ENCODE measurements around the gene ZNF326.
"Not testable (repeated sequence)": the region's sequence is repeated elsewhere in the genome, so short reads cannot be mapped to it uniquely, and the experiment has no call there.

Gene ZNF326

DNA sequence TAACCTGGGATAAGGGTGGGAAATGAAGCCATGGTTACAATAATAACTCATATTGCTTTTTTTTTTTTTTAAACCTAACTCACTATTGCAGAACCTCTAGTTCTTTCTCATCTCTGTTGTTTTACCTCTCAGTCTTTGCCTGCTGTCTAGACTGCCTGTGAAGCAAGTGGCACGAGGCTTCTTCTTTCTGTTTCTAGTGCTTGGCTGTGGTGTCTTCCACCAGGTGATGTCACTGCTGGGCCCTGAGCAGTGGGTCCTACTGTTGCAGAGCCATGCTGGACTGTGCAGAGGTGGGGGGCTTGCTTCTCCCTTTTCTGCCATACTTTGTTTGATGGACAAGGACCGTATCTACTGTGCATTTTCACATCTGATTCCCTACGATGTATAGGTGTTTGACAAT is 51.7 kb downstream of the ZNF326 start:
- peaks cover 8% of the 10 kb centered on the region in 2 experiments for H3K27me3 ChIP-seq (ENCODE audit: control insufficient read depth in 1 of 2, insufficient read depth in 1 of 2, low read length in 2 of 2)
- H3K79me1 ChIP-seq (replicated peaks; ENCODE audit: low read length, poor library complexity, severe bottlenecking) = no peaks in the 10 kb centered on the region
- no peak overlapping the region for H3K4me3 ChIP-seq (ENCODE audit: insufficient read depth in 1 of 2, low read depth in 1 of 2, low read length in 2 of 2)
- no peak overlapping the region for H3K18ac ChIP-seq (ENCODE audit: low read depth in 1 of 2, low read length in 2 of 2)
- H3K36me3 ChIP-seq (ENCODE audit: control insufficient read depth in 1 of 2, insufficient read depth in 2 of 2, low read depth in 1 of 2, low read length in 2 of 2) = no peaks in the 10 kb centered on the region
- H2AK5ac ChIP-seq (ENCODE audit: low read length, severe bottlenecking) = no peak overlapping the region
- no peak for DNase-seq
- H2BK120ac ChIP-seq (ENCODE audit: low read depth, low read length) = no peak overlapping the region
- H4K91ac ChIP-seq (ENCODE audit: low read length) = no peak overlapping the region
- H4K8ac ChIP-seq (ENCODE audit: low read length) = no peak overlapping the region
- H3K4me2 ChIP-seq (ENCODE audit: low read length, poor library complexity, severe bottlenecking) = no peak overlapping the region
- H2BK15ac ChIP-seq (ENCODE audit: low read depth, poor library complexity, severe bottlenecking) = no peak overlapping the region
- no peak overlapping the region for H3K14ac ChIP-seq (ENCODE audit: low read length in 2 of 2)
- no peaks in the 10 kb centered on the region for H3K9me3 ChIP-seq (ENCODE audit: control insufficient read depth, low read length)
- no peak overlapping the region for H3K23ac ChIP-seq (ENCODE audit: low read length in 2 of 2)
- H2BK5ac ChIP-seq (ENCODE audit: low read depth, low read length, poor library complexity, severe bottlenecking) = no peak overlapping the region
- H3K4ac ChIP-seq (ENCODE audit: low read depth in 1 of 2, low read length in 2 of 2) = no peak overlapping the region
- no peak overlapping the region for H2AFZ ChIP-seq (ENCODE audit: low read depth, low read length)
- no peak overlapping the region for H3K9ac ChIP-seq (ENCODE audit: low read length)
- whole genome bisulfite sequencing = 86% methylated on average over 1 of the region's 3 CpGs
- no peak overlapping the region for H2BK12ac ChIP-seq (ENCODE audit: low read length in 2 of 2)
- H3K4me1 ChIP-seq (ENCODE audit: control insufficient read depth, insufficient read depth, low read depth, low read length) = no peaks in the 10 kb centered on the region
- no peak overlapping the region for H3K27ac ChIP-seq (ENCODE audit: low read length, poor library complexity, severe bottlenecking)

DNA sequence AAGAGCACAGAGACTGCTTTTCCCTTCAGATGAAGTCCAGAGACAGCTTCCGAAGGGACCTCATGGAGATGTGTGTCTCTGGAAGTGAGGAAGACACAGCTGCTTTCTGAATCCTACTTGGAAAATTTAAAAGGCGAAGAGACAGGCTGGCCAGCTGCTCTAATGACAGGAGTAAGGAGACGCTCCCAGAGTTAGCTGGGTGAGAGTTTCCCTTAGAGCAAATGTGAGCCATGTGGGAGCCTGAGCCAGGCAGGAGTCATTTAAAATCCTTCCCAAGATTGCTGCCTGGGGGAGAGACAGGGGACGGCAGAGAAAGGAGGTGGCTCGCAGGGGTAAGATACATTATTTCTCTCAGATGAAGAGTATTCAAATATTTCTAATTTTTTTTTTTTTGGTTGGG is 53.1 kb downstream of the ZNF326 start:
- H3K14ac ChIP-seq (ENCODE audit: low read length in 2 of 2) = no peak overlapping the region
- no peak overlapping the region for H3K27ac ChIP-seq (ENCODE audit: low read length, poor library complexity, severe bottlenecking)
- WGBS = 57% methylated on average over 3 of the region's 5 CpGs
- no peak overlapping the region for H2BK120ac ChIP-seq (ENCODE audit: low read depth, low read length)
- no peak overlapping the region for H2AK5ac ChIP-seq (ENCODE audit: low read length, severe bottlenecking)
- H3K27me3 ChIP-seq (ENCODE audit: control insufficient read depth in 1 of 2, insufficient read depth in 1 of 2, low read length in 2 of 2) = peaks cover 8% of the 10 kb centered on the region in 2 experiments
- H3K4me1 ChIP-seq (ENCODE audit: control insufficient read depth, insufficient read depth, low read depth, low read length) = no peaks in the 10 kb centered on the region
- H3K18ac ChIP-seq (ENCODE audit: low read depth in 1 of 2, low read length in 2 of 2) = no peak overlapping the region
- DNase-seq = no peak
- no peak overlapping the region for H3K4me3 ChIP-seq (ENCODE audit: insufficient read depth in 1 of 2, low read depth in 1 of 2, low read length in 2 of 2)
- no peaks in the 10 kb centered on the region for H3K36me3 ChIP-seq (ENCODE audit: control insufficient read depth in 1 of 2, insufficient read depth in 2 of 2, low read depth in 1 of 2, low read length in 2 of 2)
- no peaks in the 10 kb centered on the region for H3K9me3 ChIP-seq (ENCODE audit: control insufficient read depth, low read length)
- H2AFZ ChIP-seq (ENCODE audit: low read depth, low read length) = no peak overlapping the region
- no peak overlapping the region for H3K4ac ChIP-seq (ENCODE audit: low read depth in 1 of 2, low read length in 2 of 2)
- H2BK5ac ChIP-seq (ENCODE audit: low read depth, low read length, poor library complexity, severe bottlenecking) = no peak overlapping the region
- H2BK12ac ChIP-seq (ENCODE audit: low read length in 2 of 2) = no peak overlapping the region
- no peak overlapping the region for H4K8ac ChIP-seq (ENCODE audit: low read length)
- H4K91ac ChIP-seq (ENCODE audit: low read length) = no peak overlapping the region
- H3K79me1 ChIP-seq (replicated peaks; ENCODE audit: low read length, poor library complexity, severe bottlenecking) = no peaks in the 10 kb centered on the region
- no peak overlapping the region for H3K23ac ChIP-seq (ENCODE audit: low read length in 2 of 2)
- no peak overlapping the region for H2BK15ac ChIP-seq (ENCODE audit: low read depth, poor library complexity, severe bottlenecking)
- no peak overlapping the region for H3K9ac ChIP-seq (ENCODE audit: low read length)
- no peak overlapping the region for H3K4me2 ChIP-seq (ENCODE audit: low read length, poor library complexity, severe bottlenecking)

- not testable (repeated sequence) for H2BK15ac ChIP-seq (ENCODE audit: low read depth, poor library complexity, severe bottlenecking); H3K4ac ChIP-seq (ENCODE audit: low read depth in 1 of 2, low read length in 2 of 2); H3K14ac ChIP-seq (ENCODE audit: low read length in 2 of 2); H3K18ac ChIP-seq (ENCODE audit: low read depth in 1 of 2, low read length in 2 of 2); H3K27me3 ChIP-seq (ENCODE audit: control insufficient read depth in 1 of 2, insufficient read depth in 1 of 2, low read length in 2 of 2); H2AK5ac ChIP-seq (ENCODE audit: low read length, severe bottlenecking); H3K4me3 ChIP-seq (ENCODE audit: insufficient read depth in 1 of 2, low read depth in 1 of 2, low read length in 2 of 2); H3K4me1 ChIP-seq (ENCODE audit: control insufficient read depth, insufficient read depth, low read depth, low read length); H2BK120ac ChIP-seq (ENCODE audit: low read depth, low read length); H3K9ac ChIP-seq (ENCODE audit: low read length); H4K91ac ChIP-seq (ENCODE audit: low read length); H3K9me3 ChIP-seq (ENCODE audit: control insufficient read depth, low read length); H4K8ac ChIP-seq (ENCODE audit: low read length); H3K36me3 ChIP-seq (ENCODE audit: control insufficient read depth in 1 of 2, insufficient read depth in 2 of 2, low read depth in 1 of 2, low read length in 2 of 2); H3K23ac ChIP-seq (ENCODE audit: low read length in 2 of 2); DNase-seq; H3K79me1 ChIP-seq (replicated peaks; ENCODE audit: low read length, poor library complexity, severe bottlenecking); H2BK5ac ChIP-seq (ENCODE audit: low read depth, low read length, poor library complexity, severe bottlenecking); H2BK12ac ChIP-seq (ENCODE audit: low read length in 2 of 2); H2AFZ ChIP-seq (ENCODE audit: low read depth, low read length); H3K4me2 ChIP-seq (ENCODE audit: low read length, poor library complexity, severe bottlenecking); H3K27ac ChIP-seq (ENCODE audit: low read length, poor library complexity, severe bottlenecking)
- WGBS = 83% methylated on average over 24 of the region's 31 CpGs
Measured at GRCh38 chr1:90062700-90063643, 68.1 kb downstream of the ZNF326 start.

DNA sequence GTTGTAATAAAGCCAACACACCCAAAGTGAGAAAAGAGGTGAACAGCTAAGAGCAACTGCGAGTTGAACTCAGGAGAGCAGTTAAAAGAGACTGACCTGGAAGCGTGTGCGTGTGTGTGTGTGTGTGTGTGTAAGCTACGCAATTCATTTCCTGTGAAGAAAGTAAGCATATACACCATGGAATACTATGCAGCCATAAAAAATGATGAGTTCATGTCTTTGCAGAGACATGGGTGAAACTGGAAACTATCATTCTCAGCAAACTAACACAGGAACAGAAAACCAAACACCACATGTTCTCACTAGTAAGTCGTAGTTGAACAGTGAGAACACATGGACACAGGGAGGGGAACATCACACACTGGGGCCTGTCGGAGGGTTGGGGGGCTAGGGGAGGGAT is 69.2 kb downstream of the ZNF326 start:
- not testable (repeated sequence) for H3K9me3 ChIP-seq (ENCODE audit: control insufficient read depth, low read length); H3K27ac ChIP-seq (ENCODE audit: low read length, poor library complexity, severe bottlenecking); H3K4me2 ChIP-seq (ENCODE audit: low read length, poor library complexity, severe bottlenecking); H3K27me3 ChIP-seq (ENCODE audit: control insufficient read depth in 1 of 2, insufficient read depth in 1 of 2, low read length in 2 of 2); H3K79me1 ChIP-seq (replicated peaks; ENCODE audit: low read length, poor library complexity, severe bottlenecking); H4K91ac ChIP-seq (ENCODE audit: low read length); H3K9ac ChIP-seq (ENCODE audit: low read length); H3K4me1 ChIP-seq (ENCODE audit: control insufficient read depth, insufficient read depth, low read depth, low read length); H3K18ac ChIP-seq (ENCODE audit: low read depth in 1 of 2, low read length in 2 of 2); H4K8ac ChIP-seq (ENCODE audit: low read length); H3K4ac ChIP-seq (ENCODE audit: low read depth in 1 of 2, low read length in 2 of 2); H3K23ac ChIP-seq (ENCODE audit: low read length in 2 of 2); H2AK5ac ChIP-seq (ENCODE audit: low read length, severe bottlenecking); H3K36me3 ChIP-seq (ENCODE audit: control insufficient read depth in 1 of 2, insufficient read depth in 2 of 2, low read depth in 1 of 2, low read length in 2 of 2); H3K4me3 ChIP-seq (ENCODE audit: insufficient read depth in 1 of 2, low read depth in 1 of 2, low read length in 2 of 2); DNase-seq; H2BK15ac ChIP-seq (ENCODE audit: low read depth, poor library complexity, severe bottlenecking); H2BK5ac ChIP-seq (ENCODE audit: low read depth, low read length, poor library complexity, severe bottlenecking); H2BK12ac ChIP-seq (ENCODE audit: low read length in 2 of 2); H2BK120ac ChIP-seq (ENCODE audit: low read depth, low read length); H2AFZ ChIP-seq (ENCODE audit: low read depth, low read length); H3K14ac ChIP-seq (ENCODE audit: low read length in 2 of 2)
- 89% methylated on average over 5 of the region's 6 CpGs for WGBS
